ENCODE results near the gene LIF.

Gene LIF

DNA sequence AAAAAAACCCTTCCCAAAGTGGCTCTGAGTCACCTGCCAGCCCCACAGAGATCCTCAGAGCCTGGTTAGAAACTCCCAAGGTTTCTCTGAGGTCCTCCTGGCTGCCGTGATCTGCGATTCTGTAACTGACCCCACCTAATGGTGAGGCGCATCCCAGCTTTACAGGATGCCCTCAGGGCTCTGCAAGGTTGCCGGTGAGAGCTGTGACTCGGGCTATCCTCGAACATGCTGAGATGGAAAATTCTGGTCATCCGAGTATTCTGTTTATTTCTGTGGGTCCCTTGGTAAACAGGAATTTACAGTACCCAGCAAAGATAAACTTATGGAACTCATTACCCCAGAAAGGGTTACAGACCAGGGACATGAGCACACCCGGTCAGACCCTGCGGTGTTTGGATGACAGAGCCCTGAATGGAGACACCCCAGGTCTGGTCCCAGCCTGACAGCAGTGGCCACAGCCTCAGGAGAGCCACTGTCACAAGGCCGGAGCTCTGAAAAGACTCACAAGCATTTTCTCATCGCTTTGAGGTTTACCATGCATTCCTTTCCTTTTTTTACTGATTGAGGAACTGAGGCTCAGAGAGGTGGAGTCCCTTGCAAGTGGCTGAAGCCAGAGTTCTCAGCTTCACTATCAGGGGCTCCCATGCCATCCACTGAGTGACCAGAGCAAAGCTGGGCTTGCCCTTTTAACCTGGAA is 22.2 kb downstream of the LIF start:
- TF ChIP-seq CTCF (IDR thresholded peaks at IDR 0.05; ENCODE audit: insufficient read depth, low read depth, low read length, missing control alignments), result no peak
- DNase-seq (ENCODE audit: low read depth), result peak; percentile 35
- no peak overlapping the region for H3K4me3 ChIP-seq (ENCODE audit: low read depth, low read length)

- TF ChIP-seq CTCF (IDR thresholded peaks at IDR 0.05; ENCODE audit: insufficient read depth, low read depth, low read length, missing control alignments), result no peak
- no peak overlapping the region for H3K4me3 ChIP-seq (ENCODE audit: low read depth, low read length)
- DNase-seq (ENCODE audit: low read depth), result no peak
These were observed 23.3 kb downstream of the LIF start for GRCh38 chr22:30223303-30223702.

DNA sequence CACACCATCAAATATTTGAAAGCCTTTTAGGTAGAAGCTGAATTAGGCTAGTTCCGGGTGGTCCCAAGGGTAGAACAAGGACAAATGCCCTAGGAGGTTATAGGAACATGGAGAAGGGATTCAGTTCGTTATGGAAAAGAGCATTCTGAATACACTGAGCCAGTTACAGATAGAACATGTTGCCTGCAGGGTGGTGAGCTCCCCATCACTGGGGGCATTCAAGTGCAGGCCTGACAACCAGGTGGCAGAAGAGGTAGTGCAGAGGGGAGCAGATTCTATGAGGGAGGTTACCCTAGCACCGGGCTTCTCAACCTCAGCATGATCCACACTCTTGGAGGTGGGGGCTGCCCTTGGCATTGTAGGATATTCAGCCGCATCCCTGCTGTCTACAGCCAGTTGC is 24.2 kb downstream of the LIF start:
- no peak for TF ChIP-seq CTCF (IDR thresholded peaks at IDR 0.05; ENCODE audit: insufficient read depth, low read depth, low read length, missing control alignments)
- no peak for DNase-seq (ENCODE audit: low read depth)
- H3K4me3 ChIP-seq (ENCODE audit: low read depth, low read length), result no peak overlapping the region

DNA sequence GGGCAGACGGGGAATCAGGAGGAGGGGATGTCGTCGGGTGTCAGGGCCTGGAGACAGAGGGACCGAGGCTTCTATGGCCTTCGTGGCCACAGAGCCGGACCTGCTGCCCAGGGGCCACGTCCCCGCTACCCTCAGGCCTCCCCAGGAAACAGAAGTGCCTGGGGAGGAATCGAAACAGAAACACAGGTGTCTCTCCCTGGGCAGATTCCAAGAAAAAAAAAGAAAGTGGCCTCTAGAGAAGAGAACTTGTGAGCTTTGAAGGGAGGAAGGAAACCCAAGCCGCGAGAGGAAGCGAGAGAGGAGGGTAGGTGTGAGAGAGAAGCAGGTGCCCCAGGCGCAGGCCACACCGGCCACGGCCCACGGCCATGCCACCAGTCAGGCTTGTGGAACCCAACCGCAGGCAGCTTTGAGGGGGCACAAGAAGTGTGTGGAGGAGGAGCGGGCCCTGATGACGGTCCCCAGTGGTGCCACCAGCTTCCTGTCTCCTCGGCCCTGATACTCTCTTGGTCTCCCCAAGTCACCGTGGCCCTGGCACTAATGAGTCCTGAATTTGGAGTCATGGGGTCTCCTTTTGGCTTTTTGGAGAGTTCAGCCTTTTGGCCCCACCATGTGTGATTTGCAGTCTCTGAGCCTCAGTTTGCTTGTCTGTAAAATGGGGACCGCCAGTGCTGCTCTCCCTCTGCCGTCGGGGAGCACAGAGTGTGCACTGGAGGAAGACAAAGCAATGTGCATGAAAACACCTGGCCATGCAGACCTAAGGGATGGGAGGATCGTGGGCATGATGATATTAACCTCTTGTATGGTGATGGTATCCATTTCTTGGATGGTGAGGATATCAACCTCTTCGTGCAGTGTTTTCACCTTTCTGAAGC is 25.2 kb downstream of the LIF start:
- peak; percentile 67 for DNase-seq (ENCODE audit: low read depth)
- no peak for TF ChIP-seq CTCF (IDR thresholded peaks at IDR 0.05; ENCODE audit: insufficient read depth, low read depth, low read length, missing control alignments)
- no peak overlapping the region for H3K4me3 ChIP-seq (ENCODE audit: low read depth, low read length)

GRCh38 chr22:30220338-30221012 is 26.1 kb downstream of the LIF start:
- H3K4me3 ChIP-seq (ENCODE audit: low read depth, low read length), result no peak overlapping the region
- TF ChIP-seq CTCF (IDR thresholded peaks at IDR 0.05; ENCODE audit: insufficient read depth, low read depth, low read length, missing control alignments), result no peak
- no peak for DNase-seq (ENCODE audit: low read depth)

DNA sequence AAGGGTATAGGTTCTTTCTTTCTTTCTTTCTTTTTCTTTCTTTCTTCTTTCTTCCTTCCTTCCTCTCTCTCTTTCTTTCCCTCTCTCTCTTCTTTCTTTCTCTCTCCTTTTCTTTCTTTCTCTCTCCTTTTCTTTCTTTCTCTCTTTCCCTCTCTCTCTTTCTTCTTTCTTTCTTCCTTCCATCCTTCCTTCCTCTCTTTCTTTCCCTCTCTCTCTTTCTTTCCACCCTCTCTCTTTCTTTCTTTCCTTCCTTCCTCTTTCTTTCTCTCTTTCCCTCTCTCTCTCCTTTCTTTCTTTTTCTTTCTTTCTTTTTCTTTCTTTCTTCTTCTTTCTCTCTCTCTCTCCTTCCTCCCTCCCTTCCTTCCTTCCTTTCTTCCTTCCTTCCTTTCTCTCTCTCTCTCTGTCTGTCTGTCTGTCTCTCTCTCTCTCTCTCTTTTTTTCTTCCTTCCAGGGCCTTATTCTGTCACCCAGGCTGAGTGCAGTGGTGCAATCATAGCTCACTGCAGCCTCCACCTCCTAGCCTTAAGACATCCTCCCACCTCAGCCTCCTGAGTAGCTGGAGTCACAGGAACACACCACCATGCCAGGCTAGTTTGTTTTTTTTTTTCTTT is 26.8 kb downstream of the LIF start:
- DNase-seq (ENCODE audit: low read depth), result no peak
- no peak for TF ChIP-seq CTCF (IDR thresholded peaks at IDR 0.05; ENCODE audit: insufficient read depth, low read depth, low read length, missing control alignments)
- H3K4me3 ChIP-seq (ENCODE audit: low read depth, low read length), result no peak overlapping the region
